Prostate gland (tissue), 2 donors: ENCODE results near the gene CREG2. TPM values are rescaled to one million over a fixed set of nuclear protein-coding genes. Genes with fewer than 3 reads are reported as not detected.

Experiments
- DNase-seq: peaks from one replicate; pipeline ENCODE4 v3.0.0-alpha.2; 2019; ENCODE audit warnings: low spot score
- H3K27ac ChIP-seq, 2 donors: fragments of 200-600 bp; sonication (generic); 2 replicates each; pipeline ENCODE4 v1.5.1; 2017 to 2019
- H3K27me3 ChIP-seq: fragments of 200-600 bp; sonication (generic); replicated peaks from 2 replicates; pipeline ENCODE4 v1.5.1; 2019; ENCODE audit not compliant: insufficient read depth
- H3K36me3 ChIP-seq, 2 donors: fragments of 200-600 bp; sonication (generic); 1 replicate in 1 of 2; 2 replicates in 1 of 2; pipeline versions ENCODE4 v1.5.1 to v1.8.1; 2017 to 2019
- H3K4me1 ChIP-seq: fragments of 200-600 bp; sonication (generic); replicated peaks from 2 replicates; pipeline ENCODE4 v1.5.1; 2019
- H3K4me3 ChIP-seq, 2 donors: fragments of 200-600 bp; sonication (generic); 2 replicates each; pipeline ENCODE4 v1.5.1; 2017 to 2019
- H3K9me3 ChIP-seq: fragments of 200-600 bp; sonication (generic); 2 replicates; pipeline ENCODE4 v1.5.1; 2017
- CTCF ChIP-seq, 4 experiments: fragments of 200-600 bp in 2 of 4; fragments of 450-650 bp in 2 of 4; sonication (generic) in 2 of 4; IDR thresholded peaks; 1 replicate in 3 of 4; 2 replicates in 1 of 4; pipeline ENCODE4 v1.5.1; 2016 to 2019; ENCODE audit warnings: antibody characterized with exemption in 4 of 4, mild to moderate bottlenecking in 2 of 4, moderate library complexity in 2 of 4
- POLR2A ChIP-seq: fragments of 450-650 bp; IDR thresholded peaks from one replicate; pipeline ENCODE4 v1.6.1; 2016; ENCODE audit warnings: antibody characterized with exemption, mild to moderate bottlenecking
- POLR2AphosphoS5 ChIP-seq: sonication (generic); formaldehyde crosslinking; IDR thresholded peaks from one replicate; pipeline ENCODE4 v1.6.1; 2017; ENCODE audit warnings: antibody characterized with exemption
- WGBS: methylation state at CpG from one replicate; pipeline ENCODE4 v1.1.5; 2018; 5-methylcytosine and 5-hydroxymethylcytosine counted together
- intact Hi-C: fragments of 100-400 bp; cut with DNase I; formaldehyde crosslinking; loops from one replicate; pipeline ENCODE4 v1.14.2; 2022
- total RNA-seq, 2 donors: library from RNA; depleted of rRNA; stranded (reverse); fragments of >200 nt; gene quantifications; one replicate each; pipeline ENCODE4 v1.1.0, GENCODE V29; 2016

The CREG2 gene
- total RNA-seq, 2 donors from 2014 or later: not detected

GRCh38 chr2:101416609-101417008, 29.3 kb upstream of the CREG2 start:
- 71% methylated on average over 5 of the region's 5 CpGs for WGBS
- H3K27ac ChIP-seq: no peak overlapping the region
- no peaks in the 10 kb centered on the region for H3K27me3 ChIP-seq
- H3K9me3 ChIP-seq: no peaks in the 10 kb centered on the region
- DNase-seq: no peak
- intact Hi-C loops: no loop called here
- no peaks in the 10 kb centered on the region for H3K4me1 ChIP-seq
- H3K36me3 ChIP-seq: no peaks in the 10 kb centered on the region
- no peak for TF ChIP-seq CTCF (IDR thresholded peaks at IDR 0.05)
- TF ChIP-seq POLR2A: no peak
- no peak for TF ChIP-seq POLR2AphosphoS5
- no peak overlapping the region for H3K4me3 ChIP-seq

- Histone ChIP-seq H3K27ac (no peak overlapping the region), H3K27me3 (no peaks in the 10 kb centered on the region), H3K9me3 (no peaks in the 10 kb centered on the region), H3K4me1 (no peaks in the 10 kb centered on the region), H3K4me3 (no peak overlapping the region), H3K36me3 (no peaks in the 10 kb centered on the region)
- DNase-seq: no peak
- intact Hi-C loops: no loop called here
- TF ChIP-seq POLR2AphosphoS5: no peak
- TF ChIP-seq CTCF (IDR thresholded peaks at IDR 0.05): no peak
- TF ChIP-seq POLR2A: no peak
- 94% methylated on average over 3 of the region's 3 CpGs for WGBS
Measured at GRCh38 chr2:101415884-101416283, 28.6 kb upstream of the CREG2 start.

GRCh38 chr2:101415220-101415619, 27.9 kb upstream of the CREG2 start:
- TF ChIP-seq POLR2AphosphoS5 (no peak), POLR2A (no peak), CTCF (IDR thresholded peaks at IDR 0.05) (no peak)
- Histone ChIP-seq H3K4me1 (no peaks in the 10 kb centered on the region), H3K27me3 (no peaks in the 10 kb centered on the region), H3K27ac (no peak overlapping the region), H3K9me3 (no peaks in the 10 kb centered on the region), H3K4me3 (no peak overlapping the region), H3K36me3 (no peaks in the 10 kb centered on the region)
- intact Hi-C loops: no loop called here
- no peak for DNase-seq
- 91% methylated on average over 2 of the region's 2 CpGs for WGBS

GRCh38 chr2:101412092-101412694, 24.9 kb upstream of the CREG2 start:
- no peak for DNase-seq
- Histone ChIP-seq H3K9me3 (no peaks in the 10 kb centered on the region), H3K4me1 (no peaks in the 10 kb centered on the region), H3K36me3 (no peaks in the 10 kb centered on the region), H3K27me3 (no peaks in the 10 kb centered on the region), H3K27ac (no peak overlapping the region), H3K4me3 (no peak overlapping the region)
- whole genome bisulfite sequencing: 81% methylated on average over 9 of the region's 9 CpGs
- TF ChIP-seq CTCF (IDR thresholded peaks at IDR 0.05) (no peak), POLR2AphosphoS5 (no peak), POLR2A (no peak)
- intact Hi-C loops: no loop called here

GRCh38 chr2:101410746-101411145, 23.4 kb upstream of the CREG2 start:
- TF ChIP-seq CTCF (IDR thresholded peaks at IDR 0.05): no peak
- TF ChIP-seq POLR2A: no peak
- WGBS: 78% methylated on average over 5 of the region's 5 CpGs
- Histone ChIP-seq H3K36me3 (no peaks in the 10 kb centered on the region), H3K4me3 (no peak overlapping the region), H3K27me3 (no peaks in the 10 kb centered on the region), H3K27ac (no peak overlapping the region), H3K9me3 (no peaks in the 10 kb centered on the region), H3K4me1 (no peaks in the 10 kb centered on the region)
- no peak for DNase-seq
- intact Hi-C loops: no loop called here
